ENCODE data around the gene TAF12.
"Not testable (repeated sequence)": the region's sequence is repeated elsewhere in the genome, so short reads cannot be mapped to it uniquely, and the experiment has no call there.

TAF12 gene

GRCh38 chr1:28645406-28645805 lies 2.5 kb upstream of the TAF12 start:
- DNase-seq (ENCODE audit: low read depth in 3 of 3) = not testable (repeated sequence)

GRCh38 chr1:28644494-28644893 lies 1.6 kb upstream of the TAF12 start:
- no peak for DNase-seq (ENCODE audit: low read depth in 3 of 3)

- DNase-seq (ENCODE audit: low read depth in 3 of 3) = no peak
Measured at GRCh38 chr1:28642056-28642846, 616 bp downstream of the TAF12 start.

GRCh38 chr1:28640766-28641165 lies 2.1 kb downstream of the TAF12 start:
- DNase-seq (ENCODE audit: low read depth in 3 of 3) = no peak

GRCh38 chr1:28632560-28632959 lies 10.3 kb downstream of the TAF12 start:
- DNase-seq (ENCODE audit: low read depth in 3 of 3) = no peak

GRCh38 chr1:28631713-28632112 lies 11.2 kb downstream of the TAF12 start:
- no peak for DNase-seq (ENCODE audit: low read depth in 3 of 3)

- no peak for DNase-seq (ENCODE audit: low read depth in 3 of 3)
Measured at GRCh38 chr1:28613175-28613574, 29.7 kb downstream of the TAF12 start.

GRCh38 chr1:28606771-28607170 lies 36.1 kb downstream of the TAF12 start:
- no peak for DNase-seq (ENCODE audit: low read depth in 3 of 3)

GRCh38 chr1:28604962-28605361 lies 37.9 kb downstream of the TAF12 start:
- DNase-seq (ENCODE audit: low read depth in 3 of 3) = no peak

- DNase-seq (ENCODE audit: low read depth in 3 of 3) = no peak
Measured at GRCh38 chr1:28604411-28604810, 38.5 kb downstream of the TAF12 start.

- no peak for DNase-seq (ENCODE audit: low read depth in 3 of 3)
Measured at GRCh38 chr1:28602536-28603439, 40.1 kb downstream of the TAF12 start.

GRCh38 chr1:28601696-28602095 lies 41.2 kb downstream of the TAF12 start:
- DNase-seq (ENCODE audit: low read depth in 3 of 3) = peak in 1 of 3 donors; percentile 29

- DNase-seq (ENCODE audit: low read depth in 3 of 3) = not testable (repeated sequence)
Measured at GRCh38 chr1:28596276-28596675, 46.6 kb downstream of the TAF12 start.

GRCh38 chr1:28595412-28596191 lies 47.3 kb downstream of the TAF12 start:
- DNase-seq (ENCODE audit: low read depth in 3 of 3) = no peak

GRCh38 chr1:28594686-28595411 lies 48.0 kb downstream of the TAF12 start:
- not testable (repeated sequence) for DNase-seq (ENCODE audit: low read depth in 3 of 3)

GRCh38 chr1:28593988-28594356 lies 48.9 kb downstream of the TAF12 start:
- not testable (repeated sequence) for DNase-seq (ENCODE audit: low read depth in 3 of 3)

GRCh38 chr1:28592321-28593071 lies 50.4 kb downstream of the TAF12 start:
- DNase-seq (ENCODE audit: low read depth in 3 of 3) = no peak

- no peak for DNase-seq (ENCODE audit: low read depth in 3 of 3)
Measured at GRCh38 chr1:28591708-28592320, 51.1 kb downstream of the TAF12 start, which contains the start of gene RAB42. Gene RAB42, plus strand, starts transcription at chr1:28592265. Its CDS starts 247 bp downstream, at chr1:28592512.

- DNase-seq (ENCODE audit: low read depth in 3 of 3) = not testable (repeated sequence)
Measured at GRCh38 chr1:28586585-28587391, 56.1 kb downstream of the TAF12 start.

Measured in stimulated activated CD4-positive, alpha-beta T cell treated with anti-CD3 and anti-CD28 coated beads, TNF-alpha, amount 100 ng/mL, for 48 hours (primary cell).